Calu3 (cell line): ENCODE measurements around the gene METTL23. TPM values are rescaled to one million over a fixed set of nuclear protein-coding genes. Genes with fewer than 3 reads are reported as not detected.
"Not testable (repeated sequence)": the region's sequence is repeated elsewhere in the genome, so short reads cannot be mapped to it uniquely, and the experiment has no call there.

Experiments used
- BruUV-seq: library from RNA; stranded (reverse); fragments of 400-500 nt; replicated peaks from 2 replicates; lab custom pipeline; 2021; lab: Mats Ljungman, UMichigan
- CTCF ChIA-PET: fragments of 300-600 bp; sonication (Branson Sonifier 250); formaldehyde crosslinking; loops from one replicate; lab custom pipeline; 2022; ENCODE audit warnings: antibody characterized with exemption; lab: Charles Lee
- DNase-seq: peaks from one replicate; pipeline ENCODE4 v3.0.0; 2022
- H3K27ac Mint-ChIP-seq: one replicate; pipeline ENCODE4 v1.8.0; 2022; ENCODE audit warnings: mixed read lengths; ENCODE audit not compliant: unreplicated experiment
- H3K27me3 Mint-ChIP-seq: one replicate; pipeline ENCODE4 v1.8.0; 2022; ENCODE audit warnings: mixed read lengths; ENCODE audit not compliant: unreplicated experiment
- H3K36me3 Mint-ChIP-seq: one replicate; pipeline ENCODE4 v1.8.0; 2022; ENCODE audit warnings: mild to moderate bottlenecking, moderate library complexity, mixed read lengths; ENCODE audit not compliant: insufficient read depth, unreplicated experiment
- H3K4me1 Mint-ChIP-seq: one replicate; pipeline ENCODE4 v1.8.0; 2022; ENCODE audit warnings: mild to moderate bottlenecking, low read depth, mixed read lengths; ENCODE audit not compliant: unreplicated experiment
- H3K4me3 Mint-ChIP-seq: one replicate; pipeline ENCODE4 v1.8.0; 2022; ENCODE audit warnings: mild to moderate bottlenecking, low read depth, moderate library complexity, mixed read lengths; ENCODE audit not compliant: unreplicated experiment
- H3K9me3 Mint-ChIP-seq: one replicate; pipeline ENCODE4 v1.8.0; 2022; ENCODE audit warnings: low read depth, mixed read lengths; ENCODE audit not compliant: unreplicated experiment
- intact Hi-C: fragments of 100-400 bp; cut with micrococcal nuclease; formaldehyde crosslinking; loops from one replicate; pipeline ENCODE4 v1.10.0; 2022; ENCODE audit not compliant: unreplicated experiment
- total RNA-seq: library from RNA; stranded (reverse); gene quantifications from 2 replicates; pipeline ENCODE4 v1.2.3, GENCODE V29; 2022
- TF ChIP-seq, protein P1 (sequence below): fragments of 200-600 bp; IDR thresholded peaks from one replicate; pipeline ENCODE4 v1.8.0; 2022; ENCODE audit warnings: antibody characterized with exemption; ENCODE audit not compliant: unreplicated experiment

Gene METTL23
- total RNA-seq, 1 experiment from 2014 or later, result 58.1 TPM

DNA sequence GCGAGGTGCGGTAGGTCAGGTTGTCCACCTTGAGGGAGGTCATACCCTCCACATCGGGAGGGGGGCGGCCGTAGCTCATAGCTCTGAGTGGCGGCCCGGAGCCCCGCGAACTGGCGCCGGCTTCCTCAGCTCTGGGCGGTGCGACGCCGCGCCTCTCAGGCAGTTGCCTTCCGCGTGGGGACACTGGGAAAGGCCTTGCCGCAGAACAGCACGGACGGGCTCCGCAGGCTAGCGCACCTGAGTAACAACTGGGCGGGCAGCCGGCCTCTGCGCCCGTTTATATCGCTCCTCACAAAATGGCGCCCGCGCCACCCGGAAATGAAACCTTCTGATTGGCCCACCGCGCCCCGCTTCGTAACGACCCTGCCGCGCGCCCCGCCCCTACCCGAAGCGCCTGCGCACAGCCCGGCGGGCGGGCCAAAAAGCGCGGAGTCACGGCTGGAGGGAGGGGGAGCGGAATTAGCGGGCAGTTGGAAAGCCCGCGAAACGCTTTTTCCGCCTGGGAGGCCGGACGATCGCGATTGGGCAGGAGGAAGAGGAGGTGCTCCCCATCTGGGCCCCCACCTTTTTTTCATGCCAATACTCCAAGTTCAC lies 10.5 kb downstream of the METTL23 start, which contains the start of gene SRSF2:
SRSF2 (minus strand) TSS at position 250 of the 594 bp plus-strand sequence; CDS start at position 79, 171 bp downstream.
- TF ChIP-seq, protein P1, sequence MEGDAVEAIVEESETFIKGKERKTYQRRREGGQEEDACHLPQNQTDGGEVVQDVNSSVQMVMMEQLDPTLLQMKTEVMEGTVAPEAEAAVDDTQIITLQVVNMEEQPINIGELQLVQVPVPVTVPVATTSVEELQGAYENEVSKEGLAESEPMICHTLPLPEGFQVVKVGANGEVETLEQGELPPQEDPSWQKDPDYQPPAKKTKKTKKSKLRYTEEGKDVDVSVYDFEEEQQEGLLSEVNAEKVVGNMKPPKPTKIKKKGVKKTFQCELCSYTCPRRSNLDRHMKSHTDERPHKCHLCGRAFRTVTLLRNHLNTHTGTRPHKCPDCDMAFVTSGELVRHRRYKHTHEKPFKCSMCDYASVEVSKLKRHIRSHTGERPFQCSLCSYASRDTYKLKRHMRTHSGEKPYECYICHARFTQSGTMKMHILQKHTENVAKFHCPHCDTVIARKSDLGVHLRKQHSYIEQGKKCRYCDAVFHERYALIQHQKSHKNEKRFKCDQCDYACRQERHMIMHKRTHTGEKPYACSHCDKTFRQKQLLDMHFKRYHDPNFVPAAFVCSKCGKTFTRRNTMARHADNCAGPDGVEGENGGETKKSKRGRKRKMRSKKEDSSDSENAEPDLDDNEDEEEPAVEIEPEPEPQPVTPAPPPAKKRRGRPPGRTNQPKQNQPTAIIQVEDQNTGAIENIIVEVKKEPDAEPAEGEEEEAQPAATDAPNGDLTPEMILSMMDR, result no peak
- H3K27ac Mint-ChIP-seq, result peak within 1 kb of the TSS; percentile 97
- BruUV-seq, result no TSS peak
- CTCF ChIA-PET, result no interaction called here
- peak; percentile 98 for DNase-seq
- H3K27me3 Mint-ChIP-seq, result no peaks in the 10 kb centered on the region
- no peaks in the 10 kb centered on the region for H3K9me3 Mint-ChIP-seq
- peaks cover 70% of the 10 kb centered on the region for H3K36me3 Mint-ChIP-seq
- H3K4me1 Mint-ChIP-seq, result peaks cover 24% of the 10 kb centered on the region
- intact Hi-C loops, result no loop called here
- H3K4me3 Mint-ChIP-seq, result peak within 1 kb of the TSS; percentile 93

DNA sequence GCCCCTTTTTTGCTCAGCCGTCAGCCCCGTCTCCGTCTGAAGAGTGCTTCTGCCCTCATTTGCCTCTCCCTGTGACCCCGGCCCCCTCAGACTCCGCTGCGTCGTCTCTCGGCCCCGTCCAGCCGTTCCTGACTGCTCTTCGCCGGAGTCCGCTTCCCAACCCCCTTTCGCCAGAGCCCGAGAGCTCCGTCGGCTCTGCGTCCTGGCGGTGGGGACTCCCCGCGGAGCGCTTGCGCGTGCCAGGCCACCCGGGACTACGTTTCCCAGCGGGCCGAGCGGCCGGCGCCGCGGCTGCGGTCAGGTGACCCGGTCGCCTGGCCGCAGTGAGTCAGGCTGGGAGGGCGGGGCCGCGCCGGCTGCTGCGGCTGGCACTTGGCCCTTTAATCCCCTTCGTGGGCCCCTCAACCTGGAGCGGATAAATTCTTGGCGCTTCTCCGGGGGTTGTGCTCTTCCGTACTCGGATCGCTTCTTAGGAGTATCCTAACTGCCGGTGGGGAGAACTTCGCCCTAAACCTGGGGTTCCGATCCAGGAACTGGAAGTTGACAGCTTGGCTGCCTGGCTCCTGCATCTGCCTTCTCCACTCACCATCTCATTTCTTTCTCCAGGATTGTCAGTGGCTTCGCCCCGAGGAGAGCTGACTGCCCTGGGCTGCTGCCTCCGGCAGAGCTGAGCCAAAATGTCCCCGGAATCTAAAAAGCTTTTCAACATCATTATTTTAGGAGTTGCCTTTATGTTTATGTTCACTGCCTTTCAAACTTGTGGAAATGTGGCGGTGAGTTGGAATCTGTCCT lies 11.2 kb downstream of the METTL23 start, which contains the start of gene MFSD11:
MFSD11 (plus strand) TSS at position 444 of the 792 bp plus-strand sequence; CDS start at position 678, 234 bp downstream.
- H3K27ac Mint-ChIP-seq, result peak within 1 kb of the TSS; percentile 89
- H3K36me3 Mint-ChIP-seq, result peaks cover 66% of the 10 kb centered on the region
- peak; percentile 93 for DNase-seq
- H3K4me3 Mint-ChIP-seq, result peak within 1 kb of the TSS; percentile 93
- H3K27me3 Mint-ChIP-seq, result no peaks in the 10 kb centered on the region
- H3K9me3 Mint-ChIP-seq, result no peaks in the 10 kb centered on the region
- CTCF ChIA-PET, result interaction anchor here (0.6 kb wide), 1 partner anchor 327 kb away, joined by 4 read pairs; no protein-coding TSS in a partner anchor
- TSS peak; percentile 46 for BruUV-seq
- TF ChIP-seq, protein P1, result no peak
- intact Hi-C loops, result no loop called here
- peaks cover 24% of the 10 kb centered on the region for H3K4me1 Mint-ChIP-seq

DNA sequence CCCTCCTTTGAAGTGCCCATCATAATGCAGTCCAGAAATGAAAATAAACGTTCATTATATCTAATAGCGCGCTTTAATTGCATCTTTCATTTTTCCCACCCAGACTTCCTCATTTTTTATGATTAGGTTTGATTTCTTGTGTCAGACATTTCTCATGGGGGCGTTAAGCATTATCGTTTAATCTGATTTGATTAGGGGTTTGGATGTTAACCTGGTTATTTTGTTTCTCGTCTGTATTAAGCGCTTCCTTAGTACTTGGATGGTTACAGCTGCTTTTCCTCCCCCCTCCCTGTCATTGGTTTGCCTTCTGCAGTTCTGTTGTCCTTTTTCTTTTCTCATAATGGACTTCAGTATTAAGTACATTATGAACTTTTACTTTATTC lies 11.8 kb downstream of the METTL23 start:
- Mint-ChIP-seq H3K4me3 (peak overlapping the region; percentile 93), H3K36me3 (peaks cover 60% of the 10 kb centered on the region), H3K27ac (peak overlapping the region; percentile 89), H3K9me3 (no peaks in the 10 kb centered on the region), H3K4me1 (peaks cover 20% of the 10 kb centered on the region), H3K27me3 (no peaks in the 10 kb centered on the region)
- intact Hi-C loops, result no loop called here
- TF ChIP-seq, protein P1, result no peak
- CTCF ChIA-PET, result interaction anchor here (0.6 kb wide), 1 partner anchor 328 kb away, joined by 4 read pairs; no protein-coding TSS in a partner anchor
- BruUV-seq, result no TSS peak
- DNase-seq, result no peak

DNA sequence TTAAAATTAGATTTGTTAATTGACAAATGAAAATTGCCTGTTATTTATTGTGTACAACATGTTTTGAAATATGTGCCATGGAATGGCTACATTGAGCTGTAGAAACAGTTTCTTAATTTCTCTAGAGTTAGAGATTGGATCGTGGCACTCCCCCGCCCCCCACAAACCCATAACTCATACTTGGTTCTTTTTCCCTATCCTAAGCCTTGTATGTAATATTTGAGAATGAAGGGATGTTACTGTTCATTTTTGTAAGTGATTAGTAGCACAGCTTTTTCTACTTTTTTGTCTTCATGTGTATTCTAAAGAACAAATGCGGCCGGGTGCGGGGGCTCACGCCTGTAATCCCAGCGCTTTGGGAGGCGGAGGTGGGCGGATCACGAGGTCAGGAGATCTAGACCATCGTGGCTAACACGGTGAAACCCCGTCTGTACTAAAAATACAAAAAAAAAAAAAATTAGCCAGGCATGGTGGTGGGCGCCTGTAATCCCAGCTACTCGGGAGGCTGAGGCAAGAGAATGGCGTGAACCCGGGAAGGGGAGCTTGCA lies 13.0 kb downstream of the METTL23 start:
- H3K27me3 Mint-ChIP-seq, DNase-seq, H3K4me3 Mint-ChIP-seq, H3K4me1 Mint-ChIP-seq, H3K27ac Mint-ChIP-seq, BruUV-seq, intact Hi-C loops, H3K9me3 Mint-ChIP-seq: not testable (repeated sequence)
- peaks cover 48% of the 10 kb centered on the region for H3K36me3 Mint-ChIP-seq
- CTCF ChIA-PET, result interaction anchor here (0.5 to 0.6 kb wide), 2 partner anchors 549 to 1805 kb away, joined by 3 to 4 read pairs; no protein-coding TSS in a partner anchor
